ENCODE measurements around the gene DICER1. TPM values are rescaled to one million over a fixed set of nuclear protein-coding genes. Genes with fewer than 3 reads are reported as not detected.

DICER1 gene
- total RNA-seq, 1 experiment from 2014 or later, result 62.0 TPM

GRCh38 chr14:95077345-95077744 lies 80.0 kb downstream of the DICER1 start (continued):
- TF ChIP-seq, protein P1, sequence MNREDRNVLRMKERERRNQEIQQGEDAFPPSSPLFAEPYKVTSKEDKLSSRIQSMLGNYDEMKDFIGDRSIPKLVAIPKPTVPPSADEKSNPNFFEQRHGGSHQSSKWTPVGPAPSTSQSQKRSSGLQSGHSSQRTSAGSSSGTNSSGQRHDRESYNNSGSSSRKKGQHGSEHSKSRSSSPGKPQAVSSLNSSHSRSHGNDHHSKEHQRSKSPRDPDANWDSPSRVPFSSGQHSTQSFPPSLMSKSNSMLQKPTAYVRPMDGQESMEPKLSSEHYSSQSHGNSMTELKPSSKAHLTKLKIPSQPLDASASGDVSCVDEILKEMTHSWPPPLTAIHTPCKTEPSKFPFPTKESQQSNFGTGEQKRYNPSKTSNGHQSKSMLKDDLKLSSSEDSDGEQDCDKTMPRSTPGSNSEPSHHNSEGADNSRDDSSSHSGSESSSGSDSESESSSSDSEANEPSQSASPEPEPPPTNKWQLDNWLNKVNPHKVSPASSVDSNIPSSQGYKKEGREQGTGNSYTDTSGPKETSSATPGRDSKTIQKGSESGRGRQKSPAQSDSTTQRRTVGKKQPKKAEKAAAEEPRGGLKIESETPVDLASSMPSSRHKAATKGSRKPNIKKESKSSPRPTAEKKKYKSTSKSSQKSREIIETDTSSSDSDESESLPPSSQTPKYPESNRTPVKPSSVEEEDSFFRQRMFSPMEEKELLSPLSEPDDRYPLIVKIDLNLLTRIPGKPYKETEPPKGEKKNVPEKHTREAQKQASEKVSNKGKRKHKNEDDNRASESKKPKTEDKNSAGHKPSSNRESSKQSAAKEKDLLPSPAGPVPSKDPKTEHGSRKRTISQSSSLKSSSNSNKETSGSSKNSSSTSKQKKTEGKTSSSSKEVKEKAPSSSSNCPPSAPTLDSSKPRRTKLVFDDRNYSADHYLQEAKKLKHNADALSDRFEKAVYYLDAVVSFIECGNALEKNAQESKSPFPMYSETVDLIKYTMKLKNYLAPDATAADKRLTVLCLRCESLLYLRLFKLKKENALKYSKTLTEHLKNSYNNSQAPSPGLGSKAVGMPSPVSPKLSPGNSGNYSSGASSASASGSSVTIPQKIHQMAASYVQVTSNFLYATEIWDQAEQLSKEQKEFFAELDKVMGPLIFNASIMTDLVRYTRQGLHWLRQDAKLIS (CRISPR knock-in tag; IDR thresholded peaks at IDR 0.05; ENCODE audit: borderline replicate concordance), result no peak
- no peak for TF ChIP-seq ZMAT4 (CRISPR knock-in tag; IDR thresholded peaks at IDR 0.05)

DNA sequence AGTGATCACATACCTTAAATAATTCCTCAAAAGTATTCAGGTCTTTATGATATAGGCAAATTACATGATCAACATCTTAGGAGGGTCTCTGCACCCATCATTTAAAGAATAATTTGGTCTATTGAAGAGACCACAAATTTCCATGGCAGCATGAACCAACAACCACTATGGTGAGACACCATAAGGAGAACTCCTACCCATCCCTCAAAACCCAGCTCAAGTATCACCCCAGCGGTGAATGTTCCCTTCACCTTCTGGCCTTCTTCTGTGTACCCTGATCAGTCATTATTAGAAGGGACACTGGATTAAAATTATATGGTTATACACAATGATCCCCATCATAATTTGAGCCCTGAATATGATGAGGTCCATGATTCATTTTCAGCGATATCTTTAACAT lies 81.5 kb downstream of the DICER1 start:
- H3K4me1 Mint-ChIP-seq, result peaks cover 13% of the 10 kb centered on the region
- DNase-seq (ENCODE audit: low spot score), result no peak
- no peak overlapping the region for H3K27ac Mint-ChIP-seq
- ATAC-seq, result no peak
- no peaks in the 10 kb centered on the region for H3K36me3 Mint-ChIP-seq
- peaks cover 4% of the 10 kb centered on the region for H3K9me3 Mint-ChIP-seq
- CTCF ChIA-PET, result no interaction called here
- H3K4me3 Mint-ChIP-seq, result no peak overlapping the region
- H3K27me3 Mint-ChIP-seq (ENCODE audit: low read depth), result no peaks in the 10 kb centered on the region; the same call in 1 of the 2 replicates
- POLR2A ChIA-PET, result no interaction called here
- TF ChIP-seq IRF1 (CRISPR knock-in tag; IDR thresholded peaks at IDR 0.05) (no peak), NFE2L1 (CRISPR knock-in tag; IDR thresholded peaks at IDR 0.05) (no peak), SOX15 (CRISPR knock-in tag; IDR thresholded peaks at IDR 0.05) (no peak), ZNF263 (CRISPR knock-in tag; IDR thresholded peaks at IDR 0.05; ENCODE audit: low read depth) (no peak), ELF4 (CRISPR knock-in tag; IDR thresholded peaks at IDR 0.05; ENCODE audit: low read depth) (no peak), MYBL2 (CRISPR knock-in tag; IDR thresholded peaks at IDR 0.05) (no peak), GTF2I (CRISPR knock-in tag; conservative IDR thresholded peaks at IDR 0.05) (no peak), ZNF121 (CRISPR knock-in tag; IDR thresholded peaks at IDR 0.05) (no peak), PRDM15 (CRISPR knock-in tag; IDR thresholded peaks at IDR 0.05) (no peak), ATF6 (CRISPR knock-in tag; IDR thresholded peaks at IDR 0.05) (no peak), IRF2 (CRISPR knock-in tag; IDR thresholded peaks at IDR 0.05; ENCODE audit: borderline replicate concordance, low read depth) (no peak), FOXP4 (CRISPR knock-in tag; IDR thresholded peaks at IDR 0.05) (no peak)
- TF ChIP-seq, protein P2, sequence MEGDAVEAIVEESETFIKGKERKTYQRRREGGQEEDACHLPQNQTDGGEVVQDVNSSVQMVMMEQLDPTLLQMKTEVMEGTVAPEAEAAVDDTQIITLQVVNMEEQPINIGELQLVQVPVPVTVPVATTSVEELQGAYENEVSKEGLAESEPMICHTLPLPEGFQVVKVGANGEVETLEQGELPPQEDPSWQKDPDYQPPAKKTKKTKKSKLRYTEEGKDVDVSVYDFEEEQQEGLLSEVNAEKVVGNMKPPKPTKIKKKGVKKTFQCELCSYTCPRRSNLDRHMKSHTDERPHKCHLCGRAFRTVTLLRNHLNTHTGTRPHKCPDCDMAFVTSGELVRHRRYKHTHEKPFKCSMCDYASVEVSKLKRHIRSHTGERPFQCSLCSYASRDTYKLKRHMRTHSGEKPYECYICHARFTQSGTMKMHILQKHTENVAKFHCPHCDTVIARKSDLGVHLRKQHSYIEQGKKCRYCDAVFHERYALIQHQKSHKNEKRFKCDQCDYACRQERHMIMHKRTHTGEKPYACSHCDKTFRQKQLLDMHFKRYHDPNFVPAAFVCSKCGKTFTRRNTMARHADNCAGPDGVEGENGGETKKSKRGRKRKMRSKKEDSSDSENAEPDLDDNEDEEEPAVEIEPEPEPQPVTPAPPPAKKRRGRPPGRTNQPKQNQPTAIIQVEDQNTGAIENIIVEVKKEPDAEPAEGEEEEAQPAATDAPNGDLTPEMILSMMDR (IDR thresholded peaks at IDR 0.05), result no peak
- TF ChIP-seq, protein P3, sequence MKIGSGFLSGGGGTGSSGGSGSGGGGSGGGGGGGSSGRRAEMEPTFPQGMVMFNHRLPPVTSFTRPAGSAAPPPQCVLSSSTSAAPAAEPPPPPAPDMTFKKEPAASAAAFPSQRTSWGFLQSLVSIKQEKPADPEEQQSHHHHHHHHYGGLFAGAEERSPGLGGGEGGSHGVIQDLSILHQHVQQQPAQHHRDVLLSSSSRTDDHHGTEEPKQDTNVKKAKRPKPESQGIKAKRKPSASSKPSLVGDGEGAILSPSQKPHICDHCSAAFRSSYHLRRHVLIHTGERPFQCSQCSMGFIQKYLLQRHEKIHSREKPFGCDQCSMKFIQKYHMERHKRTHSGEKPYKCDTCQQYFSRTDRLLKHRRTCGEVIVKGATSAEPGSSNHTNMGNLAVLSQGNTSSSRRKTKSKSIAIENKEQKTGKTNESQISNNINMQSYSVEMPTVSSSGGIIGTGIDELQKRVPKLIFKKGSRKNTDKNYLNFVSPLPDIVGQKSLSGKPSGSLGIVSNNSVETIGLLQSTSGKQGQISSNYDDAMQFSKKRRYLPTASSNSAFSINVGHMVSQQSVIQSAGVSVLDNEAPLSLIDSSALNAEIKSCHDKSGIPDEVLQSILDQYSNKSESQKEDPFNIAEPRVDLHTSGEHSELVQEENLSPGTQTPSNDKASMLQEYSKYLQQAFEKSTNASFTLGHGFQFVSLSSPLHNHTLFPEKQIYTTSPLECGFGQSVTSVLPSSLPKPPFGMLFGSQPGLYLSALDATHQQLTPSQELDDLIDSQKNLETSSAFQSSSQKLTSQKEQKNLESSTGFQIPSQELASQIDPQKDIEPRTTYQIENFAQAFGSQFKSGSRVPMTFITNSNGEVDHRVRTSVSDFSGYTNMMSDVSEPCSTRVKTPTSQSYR (CRISPR knock-in tag; IDR thresholded peaks at IDR 0.05), result no peak
- TF ChIP-seq, protein P4, sequence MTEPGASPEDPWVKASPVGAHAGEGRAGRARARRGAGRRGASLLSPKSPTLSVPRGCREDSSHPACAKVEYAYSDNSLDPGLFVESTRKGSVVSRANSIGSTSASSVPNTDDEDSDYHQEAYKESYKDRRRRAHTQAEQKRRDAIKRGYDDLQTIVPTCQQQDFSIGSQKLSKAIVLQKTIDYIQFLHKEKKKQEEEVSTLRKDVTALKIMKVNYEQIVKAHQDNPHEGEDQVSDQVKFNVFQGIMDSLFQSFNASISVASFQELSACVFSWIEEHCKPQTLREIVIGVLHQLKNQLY (CRISPR knock-in tag; IDR thresholded peaks at IDR 0.05), result no peak
- TF ChIP-seq, protein P5, sequence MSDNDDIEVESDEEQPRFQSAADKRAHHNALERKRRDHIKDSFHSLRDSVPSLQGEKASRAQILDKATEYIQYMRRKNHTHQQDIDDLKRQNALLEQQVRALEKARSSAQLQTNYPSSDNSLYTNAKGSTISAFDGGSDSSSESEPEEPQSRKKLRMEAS (CRISPR knock-in tag; IDR thresholded peaks at IDR 0.05), result no peak
